Measurements from ENCODE around the gene SCUBE1.

- TF ChIP-seq GATA2 (IDR thresholded peaks at IDR 0.05; ENCODE audit: low read depth, low read length) (no peak), GATA3 (IDR thresholded peaks at IDR 0.05; ENCODE audit: low read depth, low read length) (no peak)
Observed at GRCh38 chr22:43377548-43377895, 34.4 kb upstream of the SCUBE1 start.
